GM10248 (cell line): ENCODE measurements around the gene PLEKHJ1.
A peak's percentile ranks its signal among the peaks of the same experiment; 100 is the strongest.
"Not testable (repeated sequence)": the region's sequence is repeated elsewhere in the genome, so short reads cannot be mapped to it uniquely, and the experiment has no call there.

ENCODE experiments used
- CTCF ChIA-PET: fragments of 300-600 bp; sonication (Branson Sonifier 250); formaldehyde crosslinking; extraction: SDS; loops from one replicate; lab custom pipeline; 2021; ENCODE audit warnings: antibody characterized with exemption; lab: Yijun Ruan, JAX
- POLR2A ChIA-PET: fragments of 350-650 bp; sonication (Branson Sonifier 250); formaldehyde crosslinking; extraction: SDS; loops from one replicate; lab custom pipeline; 2020; ENCODE audit warnings: antibody characterized with exemption; lab: Yijun Ruan, JAX
- DNase-seq: peaks from one replicate; pipeline ENCODE4 v3.0.0; 2012; ENCODE audit errors: extremely low spot score
- TF ChIP-seq, protein P1 (sequence below): IDR thresholded peaks from 2 replicates; pipeline ENCODE4 v1.5.1; 2012; ENCODE audit warnings: mild to moderate bottlenecking, low read depth; ENCODE audit errors: extremely low read depth, missing control alignments, control extremely low read depth

The PLEKHJ1 gene

DNA sequence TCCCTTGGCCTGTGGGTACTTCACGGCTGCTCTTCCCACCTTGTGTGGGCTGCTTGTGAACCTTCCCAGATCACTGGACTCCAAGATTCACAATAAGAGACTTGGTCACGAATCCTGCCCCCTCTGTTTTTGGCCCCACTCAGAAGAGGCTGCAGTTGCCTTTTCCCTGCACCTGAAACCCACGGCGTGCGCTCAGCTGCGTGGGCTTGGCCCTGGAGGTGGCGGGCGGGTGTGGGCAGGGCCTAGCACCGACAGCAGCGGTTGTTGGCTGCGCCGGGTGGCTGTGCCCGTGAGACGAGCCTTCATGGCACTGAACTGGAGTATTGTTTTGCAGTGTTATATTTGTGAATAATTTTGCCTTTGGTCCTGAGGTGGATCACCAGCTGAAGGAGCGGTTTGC, 33.8 kb downstream of the PLEKHJ1 start:
- DNase-seq = no peak
- TF ChIP-seq, protein P1, sequence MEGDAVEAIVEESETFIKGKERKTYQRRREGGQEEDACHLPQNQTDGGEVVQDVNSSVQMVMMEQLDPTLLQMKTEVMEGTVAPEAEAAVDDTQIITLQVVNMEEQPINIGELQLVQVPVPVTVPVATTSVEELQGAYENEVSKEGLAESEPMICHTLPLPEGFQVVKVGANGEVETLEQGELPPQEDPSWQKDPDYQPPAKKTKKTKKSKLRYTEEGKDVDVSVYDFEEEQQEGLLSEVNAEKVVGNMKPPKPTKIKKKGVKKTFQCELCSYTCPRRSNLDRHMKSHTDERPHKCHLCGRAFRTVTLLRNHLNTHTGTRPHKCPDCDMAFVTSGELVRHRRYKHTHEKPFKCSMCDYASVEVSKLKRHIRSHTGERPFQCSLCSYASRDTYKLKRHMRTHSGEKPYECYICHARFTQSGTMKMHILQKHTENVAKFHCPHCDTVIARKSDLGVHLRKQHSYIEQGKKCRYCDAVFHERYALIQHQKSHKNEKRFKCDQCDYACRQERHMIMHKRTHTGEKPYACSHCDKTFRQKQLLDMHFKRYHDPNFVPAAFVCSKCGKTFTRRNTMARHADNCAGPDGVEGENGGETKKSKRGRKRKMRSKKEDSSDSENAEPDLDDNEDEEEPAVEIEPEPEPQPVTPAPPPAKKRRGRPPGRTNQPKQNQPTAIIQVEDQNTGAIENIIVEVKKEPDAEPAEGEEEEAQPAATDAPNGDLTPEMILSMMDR = no peak
- CTCF ChIA-PET = no interaction called here
- POLR2A ChIA-PET = no interaction called here

DNA sequence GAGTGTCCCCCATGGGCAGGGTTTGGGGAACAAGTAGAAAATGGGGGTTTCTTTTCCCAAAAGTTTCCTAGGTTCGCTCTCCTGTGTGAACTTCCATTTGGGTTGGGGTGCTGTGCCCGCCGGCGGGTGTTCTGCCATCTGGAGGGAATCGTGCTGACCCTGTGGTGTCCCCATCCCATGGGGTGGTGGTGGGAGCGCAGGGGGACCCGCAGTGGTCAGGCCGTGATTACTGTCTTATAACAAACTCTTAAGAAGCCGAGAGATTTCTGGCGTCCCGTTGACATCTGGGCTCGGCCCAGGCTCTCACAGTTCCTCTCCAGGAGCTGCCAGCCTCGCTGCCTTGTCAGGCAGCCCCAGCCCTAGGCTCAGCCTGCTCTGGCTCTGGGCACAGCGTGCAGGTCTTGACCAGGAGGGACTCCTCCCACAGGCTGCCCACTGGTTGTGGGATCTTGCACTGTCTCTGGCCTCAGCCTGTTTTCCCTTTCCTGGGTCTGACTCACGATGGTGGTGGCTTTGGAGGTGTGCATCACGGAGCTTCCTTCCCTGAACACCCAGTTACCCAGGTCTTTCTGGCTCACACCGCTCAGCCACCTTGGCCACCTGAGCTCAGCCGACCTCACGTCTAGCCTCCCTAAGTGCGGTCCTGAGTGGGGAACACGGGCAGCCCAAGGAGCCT, 34.5 kb downstream of the PLEKHJ1 start:
- ChIA-PET POLR2A (no interaction called here), CTCF (no interaction called here)
- DNase-seq = no peak
- TF ChIP-seq, protein P1 = no peak

DNA sequence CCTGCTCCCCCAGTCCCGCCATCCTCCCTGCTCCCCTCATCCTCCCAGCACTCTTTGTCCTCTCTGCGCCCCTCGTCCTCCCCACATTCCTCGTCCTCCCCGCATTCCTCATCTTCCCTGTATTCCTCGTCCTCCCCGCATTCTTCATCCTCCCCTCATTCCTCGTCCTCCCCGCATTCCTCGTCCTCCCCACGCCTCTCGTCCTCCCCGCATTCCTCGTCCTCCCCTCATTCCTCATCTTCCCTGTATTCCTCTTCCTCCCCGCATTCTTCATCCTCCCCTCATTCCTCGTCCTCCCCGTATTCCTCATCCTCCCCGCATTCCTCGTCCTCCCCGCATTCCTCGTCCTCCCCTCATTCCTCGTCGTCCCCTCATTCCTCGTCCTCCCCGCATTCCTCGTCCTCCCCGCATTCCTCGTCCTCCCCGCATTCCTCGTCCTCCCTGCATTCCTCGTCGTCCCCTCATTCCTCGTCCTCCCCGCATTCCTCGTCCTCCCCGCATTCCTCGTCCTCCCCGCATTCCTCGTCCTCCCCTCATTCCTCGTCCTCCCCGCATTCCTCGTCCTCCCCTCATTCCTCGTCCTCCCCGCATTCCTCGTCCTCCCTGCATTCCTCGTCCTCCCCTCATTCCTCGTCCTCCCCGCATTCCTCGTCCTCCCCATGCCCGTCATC, 35.4 kb downstream of the PLEKHJ1 start:
- CTCF ChIA-PET, POLR2A ChIA-PET, DNase-seq: not testable (repeated sequence)

DNA sequence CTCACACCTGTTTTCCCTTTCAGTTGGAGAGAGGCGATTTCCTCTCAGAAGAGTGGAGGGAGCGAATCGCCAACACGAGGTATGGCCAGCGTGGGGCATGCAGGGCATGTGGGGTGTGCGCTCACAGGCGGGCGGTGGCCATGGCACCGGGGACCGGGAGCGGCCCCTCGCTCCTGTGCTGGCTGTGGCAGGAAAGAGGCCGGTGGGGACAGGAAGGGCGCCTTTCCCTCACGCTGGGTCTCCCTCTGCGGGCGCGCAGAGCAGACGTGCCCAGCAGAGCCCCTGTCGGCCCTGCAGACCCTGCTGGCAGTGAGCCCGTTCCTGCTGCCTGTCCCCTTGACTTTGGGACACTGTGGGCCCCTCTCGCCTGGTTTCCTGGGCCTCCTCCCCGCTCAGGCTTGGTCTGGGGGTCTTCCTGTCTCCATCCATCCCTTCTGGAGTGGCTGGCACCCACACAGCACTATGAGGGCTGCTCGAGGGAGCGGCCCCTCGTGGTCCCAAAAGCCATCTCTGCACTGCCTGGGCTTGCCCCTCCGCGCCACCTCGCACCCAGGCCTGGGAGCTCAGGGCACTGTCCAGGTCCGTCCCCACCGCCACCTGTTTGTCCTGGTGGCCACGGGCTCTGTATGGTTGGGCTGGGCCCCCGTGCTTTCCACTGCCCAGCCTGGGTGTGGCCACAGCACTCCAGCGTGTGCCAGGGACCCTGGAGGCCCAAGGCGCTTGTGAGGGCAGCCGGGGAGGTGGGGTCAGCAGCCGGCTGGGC, 36.1 kb downstream of the PLEKHJ1 start:
- no peak for DNase-seq
- CTCF ChIA-PET = interaction anchor here (1.0 to 1.7 kb wide), 7 partner anchors 7 to 44 kb away, joined by 3 to 8 read pairs (median 4); partner anchors contain the start of gene PLEKHJ1
- TF ChIP-seq, protein P1 = no peak
- POLR2A ChIA-PET = interaction anchor here (0.6 kb wide), 1 partner anchor 12 kb away, joined by 3 read pairs; no protein-coding TSS in a partner anchor

DNA sequence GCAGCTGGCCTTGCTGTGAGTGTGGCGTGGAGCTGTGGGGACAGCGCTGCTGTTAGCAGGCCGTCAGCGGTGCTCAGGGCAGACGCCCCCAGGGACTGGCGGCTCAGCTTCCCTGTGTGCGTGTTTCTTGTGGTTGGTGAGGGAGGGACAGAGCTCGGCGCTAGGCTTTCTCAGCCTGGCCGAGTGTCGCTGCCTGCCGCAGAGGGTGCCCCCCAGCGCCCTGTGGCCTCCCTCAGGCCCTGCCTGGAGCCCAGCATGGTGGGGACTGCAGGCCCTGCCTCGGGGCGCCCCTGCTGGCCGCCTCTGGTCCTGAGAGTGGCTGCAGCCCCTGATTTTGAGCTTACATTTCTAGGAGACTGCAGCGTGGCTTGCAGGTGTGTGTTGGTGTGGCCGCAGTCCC, 36.9 kb downstream of the PLEKHJ1 start:
- TF ChIP-seq, protein P1 = peak; percentile 32
- DNase-seq = no peak
- CTCF ChIA-PET = interaction anchor here (1.0 to 1.7 kb wide), 7 partner anchors 8 to 43 kb away, joined by 3 to 8 read pairs (median 4); partner anchors contain the start of gene PLEKHJ1
- POLR2A ChIA-PET = interaction anchor here (0.6 kb wide), 1 partner anchor 13 kb away, joined by 3 read pairs; no protein-coding TSS in a partner anchor

DNA sequence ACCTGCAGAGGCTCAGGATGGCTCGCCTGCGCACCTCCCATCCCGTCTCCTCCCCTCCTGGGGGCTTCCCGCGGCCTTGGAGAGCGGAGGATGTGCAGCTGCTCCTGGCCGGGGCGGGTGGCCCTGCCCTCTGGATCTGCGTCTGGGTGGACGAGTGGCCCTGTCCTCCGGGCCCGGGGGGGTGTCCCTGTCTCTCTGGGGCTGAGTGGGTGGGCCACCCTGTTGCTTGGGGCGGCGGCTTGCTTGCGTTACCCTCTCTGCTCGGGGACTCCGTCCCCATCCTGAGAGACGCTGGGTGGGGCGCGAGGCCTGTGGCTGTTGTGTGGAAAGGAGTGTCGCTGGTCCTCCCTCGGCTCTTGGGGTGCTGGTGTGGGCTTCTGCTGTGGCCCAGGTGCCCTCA, 37.8 kb downstream of the PLEKHJ1 start:
- CTCF ChIA-PET = interaction anchor here (1.3 to 1.4 kb wide), 2 partner anchors 26 to 37 kb away, joined by 3 to 5 read pairs; partner anchors contain the start of gene PLEKHJ1
- TF ChIP-seq, protein P1 = no peak
- DNase-seq = no peak
- POLR2A ChIA-PET = no interaction called here
